ENCODE results near the gene CDKN2B-AS1.

- TF ChIP-seq, protein P1, sequence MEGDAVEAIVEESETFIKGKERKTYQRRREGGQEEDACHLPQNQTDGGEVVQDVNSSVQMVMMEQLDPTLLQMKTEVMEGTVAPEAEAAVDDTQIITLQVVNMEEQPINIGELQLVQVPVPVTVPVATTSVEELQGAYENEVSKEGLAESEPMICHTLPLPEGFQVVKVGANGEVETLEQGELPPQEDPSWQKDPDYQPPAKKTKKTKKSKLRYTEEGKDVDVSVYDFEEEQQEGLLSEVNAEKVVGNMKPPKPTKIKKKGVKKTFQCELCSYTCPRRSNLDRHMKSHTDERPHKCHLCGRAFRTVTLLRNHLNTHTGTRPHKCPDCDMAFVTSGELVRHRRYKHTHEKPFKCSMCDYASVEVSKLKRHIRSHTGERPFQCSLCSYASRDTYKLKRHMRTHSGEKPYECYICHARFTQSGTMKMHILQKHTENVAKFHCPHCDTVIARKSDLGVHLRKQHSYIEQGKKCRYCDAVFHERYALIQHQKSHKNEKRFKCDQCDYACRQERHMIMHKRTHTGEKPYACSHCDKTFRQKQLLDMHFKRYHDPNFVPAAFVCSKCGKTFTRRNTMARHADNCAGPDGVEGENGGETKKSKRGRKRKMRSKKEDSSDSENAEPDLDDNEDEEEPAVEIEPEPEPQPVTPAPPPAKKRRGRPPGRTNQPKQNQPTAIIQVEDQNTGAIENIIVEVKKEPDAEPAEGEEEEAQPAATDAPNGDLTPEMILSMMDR (IDR thresholded peaks at IDR 0.05; ENCODE audit: insufficient read depth, low read length, poor library complexity, severe bottlenecking) = no peak
- TF ChIP-seq EZH2phosphoT487 (conservative IDR thresholded peaks at IDR 0.05; ENCODE audit: low read length) = no peak
Observed at GRCh38 chr9:21970800-21971640, 23.6 kb upstream of the CDKN2B-AS1 start.

Data from SU-DHL-6 (cell line).